K562 (cell line): ENCODE results near the gene MRPS18B. TPM values are rescaled to one million over a fixed set of nuclear protein-coding genes. Genes with fewer than 3 reads are reported as not detected.

Experiments used
- ATAC-seq: fragments of 200-7000 bp; cut with Tn5 transposase; 3 replicates; pipeline ENCODE4 v1.9.1; 2020; ENCODE audit warnings: moderate library complexity
- BruUV-seq: library from RNA; stranded (reverse); fragments of 400-500 nt; replicated peaks from 2 replicates; lab custom pipeline; 2021; lab: Mats Ljungman, UMichigan
- CTCF ChIA-PET: fragments of 300-600 bp; formaldehyde crosslinking; extraction: SDS; loops from one replicate; lab custom pipeline; 2021; ENCODE audit warnings: low intra/inter-chr PET ratio; lab: Yijun Ruan, JAX
- POLR2A ChIA-PET: fragments of 300-600, 350-650 bp; sonication (Branson Sonifier 250); formaldehyde crosslinking; extraction: SDS; loops from one replicate; lab custom pipeline; 2021; ENCODE audit warnings: antibody characterized with exemption, inconsistent platforms; lab: Yijun Ruan, JAX
- DNase-seq, 4 experiments: peaks; one replicate each; pipeline versions ENCODE4 v3.0.0 to v3.0.0-alpha.2; 2011 to 2018; ENCODE audit warnings: low spot score in 3 of 4, mixed read lengths in 3 of 4; ENCODE audit errors: extremely low read depth in 1 of 4
- FAIRE-seq: peaks from 2 replicates; lab custom pipeline; 2011; peaks lifted over from hg19 to GRCh38; lab: Jason Lieb, UNC
- H2AFZ ChIP-seq: 2 replicates; pipeline ENCODE4 v1.6.0; 2011; ENCODE audit warnings: low read depth, low read length, control low read depth, inconsistent platforms
- H3K27ac ChIP-seq: fragments of 200-600 bp; 3 replicates; pipeline ENCODE4 v1.8.0; 2011; ENCODE audit warnings: low read depth, mild to moderate bottlenecking, control low read depth, inconsistent platforms, low read length, moderate library complexity, mixed read lengths; ENCODE audit errors: extremely low read depth
- H3K27me3 ChIP-seq, 2 experiments: fragments of 300-600 bp in 1 of 2; 2 replicates in 1 of 2; 3 replicates in 1 of 2; pipeline versions ENCODE4 v1.6.0 to v1.8.0; 2011; ENCODE audit warnings: inconsistent platforms in 2 of 2, low read length in 2 of 2, mild to moderate bottlenecking in 1 of 2, mixed read lengths in 1 of 2, moderate library complexity in 1 of 2; ENCODE audit not compliant: control insufficient read depth in 2 of 2, insufficient read depth in 2 of 2
- H3K36me3 ChIP-seq: fragments of 300-600 bp; 3 replicates; pipeline ENCODE4 v1.8.0; 2011; ENCODE audit warnings: mild to moderate bottlenecking, low read length, inconsistent platforms; ENCODE audit not compliant: control insufficient read depth, insufficient read depth
- H3K4me1 ChIP-seq, 2 experiments: fragments of 200-600 bp in 1 of 2; replicated peaks in 1 of 2; 2 replicates in 1 of 2; 3 replicates in 1 of 2; pipeline versions ENCODE4 v1.5.1 to v1.8.0; 2011; ENCODE audit warnings: inconsistent platforms in 2 of 2, low read length in 2 of 2, mild to moderate bottlenecking in 1 of 2, mixed read lengths in 1 of 2, moderate library complexity in 1 of 2; ENCODE audit not compliant: control insufficient read depth in 2 of 2, insufficient read depth in 2 of 2
- H3K4me2 ChIP-seq: 2 replicates; pipeline ENCODE4 v1.6.1; 2011; ENCODE audit warnings: low read length, control low read depth, inconsistent platforms, mixed read lengths; ENCODE audit not compliant: insufficient read depth
- H3K4me3 ChIP-seq: fragments of 200-600 bp; sonication (generic), shearing (Covaris generic); 2 replicates; pipeline ENCODE4 v1.5.1; 2016; ENCODE audit warnings: control low read depth, inconsistent platforms
- H3K79me2 ChIP-seq: fragments of 200-600 bp; 3 replicates; pipeline ENCODE4 v1.8.0; 2011; ENCODE audit warnings: low read length, inconsistent platforms; ENCODE audit not compliant: control insufficient read depth, insufficient read depth
- H3K9ac ChIP-seq, 2 experiments: 2 replicates each; pipeline versions ENCODE4 v1.6.0 to v1.6.1; 2011; ENCODE audit warnings: low read depth in 2 of 2, low read length in 2 of 2, control low read depth in 1 of 2, inconsistent platforms in 1 of 2, mild to moderate bottlenecking in 1 of 2, mixed read lengths in 1 of 2; ENCODE audit not compliant: insufficient read depth in 1 of 2
- H3K9me1 ChIP-seq: one replicate; pipeline ENCODE4 v1.6.0; 2011; ENCODE audit warnings: inconsistent platforms, mild to moderate bottlenecking, low read length, moderate library complexity; ENCODE audit not compliant: control insufficient read depth, insufficient read depth
- H3K9me3 ChIP-seq: replicated peaks from 2 replicates; pipeline ENCODE4 v1.5.1; 2011; ENCODE audit warnings: low read depth, low read length, inconsistent platforms; ENCODE audit not compliant: control insufficient read depth, insufficient read depth
- H4K20me1 ChIP-seq: replicated peaks from 2 replicates; pipeline ENCODE4 v1.6.1; 2011; ENCODE audit warnings: low read length, inconsistent platforms, mixed read lengths; ENCODE audit not compliant: control insufficient read depth, insufficient read depth
- ARHGAP35 ChIP-seq: fragments of 450-650 bp; IDR thresholded peaks from 2 replicates; pipeline ENCODE4 v1.6.1; 2018; ENCODE audit not compliant: partially characterized antibody
- BCLAF1 ChIP-seq, 2 experiments: fragments of 450-650 bp in 1 of 2; IDR thresholded peaks; 2 replicates each; pipeline ENCODE4 v1.6.1; 2011 to 2017; ENCODE audit warnings: low read depth in 2 of 2, antibody characterized with exemption in 1 of 2, borderline replicate concordance in 1 of 2, low read length in 1 of 2, mild to moderate bottlenecking in 1 of 2, mixed read lengths in 1 of 2; ENCODE audit not compliant: control insufficient read depth in 1 of 2
- POLR2A ChIP-seq: fragments of 450-650 bp; conservative IDR thresholded peaks from 2 replicates; pipeline ENCODE4 v1.6.1; 2016
- POLR2B ChIP-seq: fragments of 450-650 bp; IDR thresholded peaks from 2 replicates; pipeline ENCODE4 v1.6.1; 2018; ENCODE audit warnings: low read depth; ENCODE audit not compliant: partially characterized antibody
- ZNF316 ChIP-seq: fragments of 450-650 bp; IDR thresholded peaks from 2 replicates; pipeline ENCODE4 v1.6.1; 2016
- ZNF586 ChIP-seq: fragments of 450-650 bp; formaldehyde crosslinking; conservative IDR thresholded peaks from 2 replicates; pipeline ENCODE4 v1.4.0; 2020; ENCODE audit warnings: mild to moderate bottlenecking, moderate library complexity
- WGBS: fragments of 100-300 bp; shearing (Covaris generic); methylation state at CpG from one replicate; pipeline ENCODE4 v1.1.6; 2016; ENCODE audit warnings: low coverage, mixed read lengths; ENCODE audit not compliant: insufficient coverage; ENCODE audit errors: missing lambda C conversion rate; 5-methylcytosine and 5-hydroxymethylcytosine counted together
- in situ Hi-C: fragments of 300-500 bp; cut with MboI; formaldehyde crosslinking; loops from 4 replicates; pipeline ENCODE4 v1.15.0; 2018; ENCODE audit warnings: inconsistent platforms, mixed read lengths
- intact Hi-C: fragments of 100-400 bp; cut with micrococcal nuclease; formaldehyde crosslinking; loops from 2 replicates; pipeline ENCODE4 v1.14.2; 2022
- polyA plus RNA-seq, 8 experiments: library from polyadenylated mRNA; depleted of rRNA in 4 of 8; stranded (reverse) in 5 of 8; unstranded in 3 of 8; fragments of >200 nt; fragmentation: Nextera tagmentation in 2 of 8; fragmentation: Illumina TruSeq in 1 of 8; extraction: Ambion mirVana in 2 of 8; extraction: Trizol in 1 of 8; gene quantifications; 2 replicates each; pipeline versions ENCODE4 v1.2.1 to v1.2.3, GENCODE V29; 2011 to 2014; ENCODE audit warnings: inconsistent platforms in 1 of 8, missing spikeins in 1 of 8
- total RNA-seq, 7 experiments: library from RNA; depleted of rRNA in 6 of 7; stranded (reverse); fragments of >200 nt in 6 of 7; fragmentation: Illumina TruSeq in 2 of 7; extraction: Trizol in 2 of 7; gene quantifications; 2 replicates each; pipeline versions ENCODE4 v1.2.1 to v1.2.3, GENCODE V29; 2011 to 2021; ENCODE audit warnings: low replicate concordance in 1 of 7

The MRPS18B gene
- total and polyA plus RNA-seq, 9 of the 15 experiments (the other 6 are each of a cell fraction or from before 2014, with no cell fraction given), result 132 to 383 (median 178) TPM

- Histone ChIP-seq H2AFZ (no peak overlapping the region), H3K4me1 (peaks cover 0 to 21% of the 10 kb centered on the region in 2 experiments; a peak in 3 of 5 replicates), H3K27me3 (no peaks in the 10 kb centered on the region), H3K9ac (no peak overlapping the region), H3K9me1 (no peaks in the 10 kb centered on the region), H4K20me1 (peaks cover 4% of the 10 kb centered on the region; the same call in 1 of the 2 replicates), H3K9me3 (no peaks in the 10 kb centered on the region), H3K4me2 (no peak overlapping the region)
- intact Hi-C loops, result no loop called here
- ATAC-seq, result no peak
- POLR2A ChIA-PET, result interaction anchor here (0.9 to 4.8 kb wide), 8 partner anchors 11 to 70 kb away, joined by 3 to 310 read pairs (median 10); no protein-coding TSS in a partner anchor
- CTCF ChIA-PET, result no interaction called here
- 79% methylated on average over 9 of the region's 9 CpGs for WGBS
- TF ChIP-seq POLR2A (peak; percentile 55), ARHGAP35 (peak; percentile 30), BCLAF1 (IDR thresholded peaks at IDR 0.05; ENCODE audit: borderline replicate concordance in 1 of 2, control insufficient read depth in 1 of 2, low read depth in 2 of 2, low read length in 1 of 2) (0 out of 4 replicates have a peak, but pooled peaks of 1 of the 2 experiments have one; percentile 31), POLR2B (peak; percentile 31), ZNF586 (CRISPR knock-in tag) (no peak), ZNF316 (peak; percentile 78)
- TF ChIP-seq, all 486 proteins: peak for 5
- peaks cover 87% of the 10 kb centered on the region for H3K36me3 ChIP-seq
- H3K79me2 ChIP-seq, result peaks cover 66% of the 10 kb centered on the region
- DNase-seq (no peak), FAIRE-seq (no peak)
- in situ Hi-C loops, result no loop called here
- no peak overlapping the region for H3K4me3 ChIP-seq
- BruUV-seq, result no TSS peak
- H3K27ac ChIP-seq, result no peak overlapping the region
Observed at GRCh38 chr6:30611150-30611855, 6.3 kb upstream of the MRPS18B start.
